AG09309 (cell line): ENCODE results near the gene MX2.
A peak's percentile ranks its signal among the peaks of the same experiment; 100 is the strongest.
"Not testable (repeated sequence)": the region's sequence is repeated elsewhere in the genome, so short reads cannot be mapped to it uniquely, and the experiment has no call there.

ENCODE experiments used
- DNase-seq: peaks from one replicate; pipeline ENCODE4 v3.0.0-alpha.2; 2010; ENCODE audit warnings: low read depth
- H3K4me3 ChIP-seq: 2 replicates; pipeline ENCODE4 v1.5.1; 2011; ENCODE audit warnings: mild to moderate bottlenecking, low read depth, low read length, moderate library complexity; ENCODE audit not compliant: control insufficient read depth
- CTCF ChIP-seq: IDR thresholded peaks from 2 replicates; pipeline ENCODE4 v1.5.1; 2011; ENCODE audit warnings: mild to moderate bottlenecking, low read depth, low read length, inconsistent platforms; ENCODE audit not compliant: insufficient read depth, control insufficient read depth; ENCODE audit errors: missing control alignments

The MX2 gene, protein sequence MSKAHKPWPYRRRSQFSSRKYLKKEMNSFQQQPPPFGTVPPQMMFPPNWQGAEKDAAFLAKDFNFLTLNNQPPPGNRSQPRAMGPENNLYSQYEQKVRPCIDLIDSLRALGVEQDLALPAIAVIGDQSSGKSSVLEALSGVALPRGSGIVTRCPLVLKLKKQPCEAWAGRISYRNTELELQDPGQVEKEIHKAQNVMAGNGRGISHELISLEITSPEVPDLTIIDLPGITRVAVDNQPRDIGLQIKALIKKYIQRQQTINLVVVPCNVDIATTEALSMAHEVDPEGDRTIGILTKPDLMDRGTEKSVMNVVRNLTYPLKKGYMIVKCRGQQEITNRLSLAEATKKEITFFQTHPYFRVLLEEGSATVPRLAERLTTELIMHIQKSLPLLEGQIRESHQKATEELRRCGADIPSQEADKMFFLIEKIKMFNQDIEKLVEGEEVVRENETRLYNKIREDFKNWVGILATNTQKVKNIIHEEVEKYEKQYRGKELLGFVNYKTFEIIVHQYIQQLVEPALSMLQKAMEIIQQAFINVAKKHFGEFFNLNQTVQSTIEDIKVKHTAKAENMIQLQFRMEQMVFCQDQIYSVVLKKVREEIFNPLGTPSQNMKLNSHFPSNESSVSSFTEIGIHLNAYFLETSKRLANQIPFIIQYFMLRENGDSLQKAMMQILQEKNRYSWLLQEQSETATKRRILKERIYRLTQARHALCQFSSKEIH

DNA sequence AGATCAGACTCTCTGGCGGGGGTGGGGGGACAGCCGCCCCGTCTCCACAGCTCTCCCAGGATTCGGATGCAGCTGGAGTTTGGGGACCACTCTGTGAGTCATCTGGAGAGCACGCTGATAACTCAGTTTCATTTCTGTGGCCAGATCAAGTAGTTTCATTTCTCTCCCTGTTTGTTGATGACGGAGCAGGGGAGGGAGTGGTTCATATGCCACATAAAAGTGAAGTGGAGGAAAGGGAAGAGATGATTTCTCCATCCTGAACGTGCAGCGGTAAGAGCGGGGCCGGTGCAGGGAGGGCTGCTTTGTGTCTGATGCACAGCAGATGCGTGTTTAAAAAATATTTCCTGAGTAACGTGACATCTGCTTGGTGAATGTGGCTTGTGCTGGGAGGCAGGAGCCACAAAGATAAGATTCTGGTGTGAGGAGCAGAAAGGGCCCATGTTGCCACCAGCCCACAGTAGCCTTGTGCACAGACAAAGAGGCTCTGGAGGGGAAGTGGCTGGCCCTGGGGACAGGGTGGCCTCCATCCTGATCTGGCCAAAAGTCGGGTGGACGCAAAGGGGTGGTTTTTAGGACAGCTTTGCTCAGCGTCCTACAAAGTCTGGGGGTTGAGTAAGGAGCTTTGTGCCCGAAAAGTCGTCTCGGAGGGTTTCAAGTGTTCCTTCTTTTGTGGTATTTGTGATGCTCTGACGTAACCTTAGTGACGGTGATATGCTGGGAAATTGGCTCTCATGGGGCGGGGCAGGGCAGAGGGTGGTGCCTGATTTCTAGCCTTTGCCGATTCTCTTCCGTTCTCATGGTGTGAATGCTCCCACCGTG is at the start of gene MX2:
Gene MX2 (plus strand): TSS at position 242 of the 819 bp plus-strand sequence. CDS start 14,880 bp downstream, outside the sequence.
- DNase-seq, result peak; percentile 79
- TF ChIP-seq CTCF, result no peak
- peak within 1 kb of the TSS; percentile 25 for H3K4me3 ChIP-seq

DNA sequence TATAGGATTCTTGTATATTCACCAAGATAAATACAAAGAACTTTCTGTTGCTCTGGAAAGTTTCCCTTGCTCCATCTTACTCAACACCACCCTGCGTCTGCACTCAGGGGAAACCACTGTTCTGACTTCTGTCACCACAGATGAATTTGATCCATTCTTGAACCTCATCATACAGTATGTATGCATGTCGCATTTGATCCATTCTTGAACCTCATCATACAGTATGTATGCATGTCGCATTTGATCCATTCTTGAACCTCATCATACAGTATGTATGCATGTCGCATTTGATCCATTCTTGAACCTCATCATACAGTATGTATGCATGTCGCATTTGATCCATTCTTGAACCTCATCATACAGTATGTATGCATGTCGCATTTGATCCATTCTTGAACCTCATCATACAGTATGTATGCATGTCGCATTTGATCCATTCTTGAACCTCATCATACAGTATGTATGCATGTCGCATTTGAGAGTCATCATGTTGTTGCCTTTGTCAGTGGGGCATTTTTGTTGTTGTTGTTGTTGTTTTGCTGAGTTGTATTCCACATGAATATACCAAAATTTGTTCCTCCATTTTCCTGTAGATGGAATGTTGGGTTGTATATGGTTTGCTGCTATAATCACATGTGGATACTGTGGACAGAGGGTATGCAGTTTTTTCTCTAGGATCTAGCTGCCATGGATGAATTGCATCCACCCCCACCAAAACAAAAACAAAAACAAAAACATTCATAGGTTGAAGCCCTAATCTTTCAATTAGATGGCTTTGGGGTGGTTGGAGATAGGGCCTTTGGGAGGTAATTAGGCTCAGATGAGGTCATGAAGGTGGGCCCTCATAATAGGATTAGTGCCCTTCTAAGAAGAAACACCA is 48.3 kb upstream of the MX2 start:
- not testable (repeated sequence) for DNase-seq, H3K4me3 ChIP-seq

DNA sequence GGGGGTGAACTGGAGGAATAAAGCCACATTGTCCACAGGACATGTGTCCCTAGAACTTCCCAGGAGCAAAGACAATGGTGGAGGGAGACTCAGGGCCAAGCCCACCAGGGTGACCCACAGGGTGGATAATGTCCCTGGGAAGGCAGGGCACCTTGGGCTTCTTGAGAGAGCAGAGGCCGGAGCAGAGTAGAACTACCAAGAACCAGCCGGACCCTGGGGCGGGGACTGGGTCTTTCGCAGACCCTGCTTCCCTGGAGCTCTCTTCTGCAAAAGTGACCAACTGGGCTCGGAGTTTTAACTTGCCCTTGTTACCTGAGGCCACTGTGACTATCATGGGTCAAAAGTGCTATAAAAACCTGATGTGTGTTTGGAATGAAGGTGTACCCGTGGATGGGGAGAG is 46.1 kb upstream of the MX2 start:
- TF ChIP-seq CTCF, result no peak
- DNase-seq, result no peak
- no peak overlapping the region for H3K4me3 ChIP-seq

DNA sequence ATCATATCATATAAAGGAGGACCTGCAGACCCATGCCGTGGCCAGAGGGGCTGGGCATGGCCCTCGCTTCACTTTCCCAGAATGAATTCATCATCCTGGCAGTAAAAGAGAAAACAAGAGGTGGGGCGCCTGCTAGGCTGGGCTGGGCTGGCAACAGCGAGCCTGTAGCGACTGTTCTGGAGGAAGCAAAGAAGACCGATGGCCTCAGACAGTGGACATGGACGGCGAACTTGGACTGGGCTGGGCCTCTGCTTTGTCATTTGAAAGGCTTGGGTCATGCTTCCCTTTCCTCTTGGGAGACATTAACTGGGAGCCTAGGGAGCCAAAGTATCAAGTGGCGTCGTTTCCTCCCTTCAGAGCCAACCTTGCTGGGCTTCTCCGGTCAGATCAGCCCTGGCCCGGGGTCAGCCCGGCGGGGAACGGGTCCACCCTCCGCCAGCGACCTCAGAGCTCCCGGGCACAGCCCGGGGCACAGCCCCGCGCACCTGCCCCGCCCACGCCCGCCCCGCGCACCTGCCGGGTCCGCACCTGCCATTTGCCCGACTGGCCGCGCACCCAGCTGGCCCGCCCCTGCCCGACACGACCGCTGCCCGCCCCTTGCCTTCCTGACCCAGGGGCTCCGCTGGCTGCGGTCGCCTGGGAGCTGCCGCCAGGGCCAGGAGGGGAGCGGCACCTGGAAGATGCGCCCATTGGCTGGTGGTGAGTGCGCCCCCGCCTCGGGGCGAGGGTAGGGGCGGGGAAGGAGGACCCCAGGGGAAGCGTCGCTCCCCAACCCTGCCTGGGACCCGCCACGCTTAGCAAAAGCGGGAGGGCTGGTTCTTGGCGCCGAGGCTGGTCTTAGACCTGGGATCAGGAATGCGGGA is 45.4 kb upstream of the MX2 start, which contains the start of gene FAM3B:
Gene FAM3B (plus strand): TSS at position 602 of the 863 bp plus-strand sequence. CDS start 79 bp downstream, at position 681.
- H3K4me3 ChIP-seq, result no peak within 1 kb of the TSS
- TF ChIP-seq CTCF, result no peak
- no peak for DNase-seq

DNA sequence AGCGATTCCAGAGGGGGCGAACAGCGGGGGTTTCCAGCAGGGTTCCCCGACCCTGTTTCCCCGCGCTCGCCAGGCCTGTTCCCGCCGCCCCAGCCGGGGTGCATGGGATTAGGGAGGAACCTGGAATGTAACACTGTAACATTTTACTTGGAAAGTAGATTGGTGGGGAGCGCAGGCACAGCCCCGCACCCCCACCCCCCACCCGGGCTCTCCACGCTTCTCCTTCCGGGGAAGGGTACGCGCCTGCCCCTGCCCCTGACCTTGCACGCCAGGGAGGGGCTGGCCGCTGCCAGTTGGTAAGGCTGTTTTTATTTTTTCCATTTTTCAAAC is 44.8 kb upstream of the MX2 start:
- no peak for TF ChIP-seq CTCF
- no peak for DNase-seq
- no peak overlapping the region for H3K4me3 ChIP-seq

- H3K4me3 ChIP-seq, result no peak overlapping the region
- no peak for DNase-seq
- TF ChIP-seq CTCF, result no peak
These were observed 44.4 kb upstream of the MX2 start for GRCh38 chr21:41317458-41317857.
